Activated naive CD4-positive, alpha-beta T cell treated with anti-CD3 and anti-CD28 coated beads, Interleukin-2, amount 50 U/mL, for 72 hours (primary cell): ENCODE data around the gene GLIS1. TPM values are rescaled to one million over a fixed set of nuclear protein-coding genes. Genes with fewer than 3 reads are reported as not detected.

Experiments
- ATAC-seq, 2 donors: fragments of 150-1000 bp; cut with Tn5 transposase; 2 replicates each; pipeline ENCODE4 v1.10.0; 2021; ENCODE audit warnings: mild to moderate bottlenecking in 2 of 2, moderate library complexity in 2 of 2
- DNase-seq, 2 donors: peaks; one replicate each; pipeline ENCODE4 v3.0.0; 2021 to 2022; ENCODE audit warnings: low spot score in 2 of 2
- H3K27ac Mint-ChIP-seq, 2 donors: one replicate each; pipeline ENCODE4 v1.8.0; 2022; ENCODE audit warnings: mild to moderate bottlenecking in 2 of 2, mixed read lengths in 2 of 2
- H3K36me3 Mint-ChIP-seq, 2 donors: one replicate each; pipeline ENCODE4 v1.8.0; 2022; ENCODE audit warnings: mixed read lengths in 2 of 2
- H3K9me3 Mint-ChIP-seq, 2 donors: one replicate each; pipeline ENCODE4 v1.8.0; 2022; ENCODE audit warnings: mixed read lengths in 2 of 2
- total RNA-seq, 2 donors: library from RNA; stranded (reverse); gene quantifications; one replicate each; pipeline ENCODE4 v1.2.3, GENCODE V29; 2022

GLIS1 gene
- total RNA-seq, 2 donors from 2014 or later = not detected

GRCh38 chr1:53585565-53585964 is 153.4 kb downstream of the GLIS1 start:
- DNase-seq (no peak), ATAC-seq (no peak)
- no peaks in the 10 kb centered on the region for H3K36me3 Mint-ChIP-seq
- H3K27ac Mint-ChIP-seq = no peak overlapping the region
- H3K9me3 Mint-ChIP-seq = no peaks in the 10 kb centered on the region

GRCh38 chr1:53585129-53585528 is 153.8 kb downstream of the GLIS1 start:
- Mint-ChIP-seq H3K27ac (no peak overlapping the region), H3K9me3 (no peaks in the 10 kb centered on the region), H3K36me3 (no peaks in the 10 kb centered on the region)
- DNase-seq (peak in 1 of 2 donors; percentile 14), ATAC-seq (peak; percentile 74 to 76)

GRCh38 chr1:53584777-53585107 is 154.2 kb downstream of the GLIS1 start:
- no peak for DNase-seq
- no peak overlapping the region for H3K27ac Mint-ChIP-seq
- no peaks in the 10 kb centered on the region for H3K9me3 Mint-ChIP-seq
- no peak for ATAC-seq
- no peaks in the 10 kb centered on the region for H3K36me3 Mint-ChIP-seq

GRCh38 chr1:53583868-53584776 is 154.8 kb downstream of the GLIS1 start:
- ATAC-seq (no peak), DNase-seq (peak in 1 of 2 donors; percentile 26)
- Mint-ChIP-seq H3K9me3 (no peaks in the 10 kb centered on the region), H3K27ac (no peak overlapping the region), H3K36me3 (no peaks in the 10 kb centered on the region)

GRCh38 chr1:53583021-53583867 is 155.7 kb downstream of the GLIS1 start:
- ATAC-seq (no peak), DNase-seq (peak in 1 of 2 donors; percentile 44)
- Mint-ChIP-seq H3K36me3 (no peaks in the 10 kb centered on the region), H3K27ac (no peak overlapping the region), H3K9me3 (no peaks in the 10 kb centered on the region)

- ATAC-seq = peak in 1 of 2 donors; percentile 53
- no peak for DNase-seq
Observed at GRCh38 chr1:53582211-53583020, 156.5 kb downstream of the GLIS1 start.

GRCh38 chr1:53581476-53581875 is 157.5 kb downstream of the GLIS1 start:
- Mint-ChIP-seq H3K27ac (no peak overlapping the region), H3K9me3 (no peaks in the 10 kb centered on the region), H3K36me3 (no peaks in the 10 kb centered on the region)
- DNase-seq (no peak), ATAC-seq (no peak)

More at GRCh38 chr1:53582211-53583020, 156.5 kb downstream of the GLIS1 start:
- H3K27ac Mint-ChIP-seq = no peak overlapping the region
- no peaks in the 10 kb centered on the region for H3K9me3 Mint-ChIP-seq
- H3K36me3 Mint-ChIP-seq = no peaks in the 10 kb centered on the region

- no peaks in the 10 kb centered on the region for H3K36me3 Mint-ChIP-seq
- no peak overlapping the region for H3K27ac Mint-ChIP-seq
- H3K9me3 Mint-ChIP-seq = no peaks in the 10 kb centered on the region
- DNase-seq (no peak), ATAC-seq (no peak)
Observed at GRCh38 chr1:53580739-53581475, 158.1 kb downstream of the GLIS1 start.

GRCh38 chr1:53580009-53580400 is 159.0 kb downstream of the GLIS1 start:
- Mint-ChIP-seq H3K9me3 (no peaks in the 10 kb centered on the region), H3K36me3 (no peaks in the 10 kb centered on the region), H3K27ac (no peak overlapping the region)
- no peak for ATAC-seq
- peak in 1 of 2 donors; percentile 45 for DNase-seq

- DNase-seq (peak in 1 of 2 donors; percentile 48), ATAC-seq (no peak)
- no peak overlapping the region for H3K27ac Mint-ChIP-seq
- H3K36me3 Mint-ChIP-seq = no peaks in the 10 kb centered on the region
- H3K9me3 Mint-ChIP-seq = no peaks in the 10 kb centered on the region
Observed at GRCh38 chr1:53579221-53580008, 159.5 kb downstream of the GLIS1 start.

- H3K9me3 Mint-ChIP-seq = no peaks in the 10 kb centered on the region
- no peak for ATAC-seq
- DNase-seq = peak in 1 of 2 donors; percentile 16
- H3K27ac Mint-ChIP-seq = no peak overlapping the region
- H3K36me3 Mint-ChIP-seq = no peaks in the 10 kb centered on the region
Observed at GRCh38 chr1:53578358-53578757, 160.6 kb downstream of the GLIS1 start.

- Mint-ChIP-seq H3K36me3 (no peaks in the 10 kb centered on the region), H3K9me3 (no peaks in the 10 kb centered on the region), H3K27ac (no peak overlapping the region)
- ATAC-seq = no peak
- DNase-seq = peak in 1 of 2 donors; percentile 31
Observed at GRCh38 chr1:53577761-53578100, 161.2 kb downstream of the GLIS1 start.

GRCh38 chr1:53576866-53577760 is 161.9 kb downstream of the GLIS1 start:
- Mint-ChIP-seq H3K9me3 (no peaks in the 10 kb centered on the region), H3K27ac (peak overlapping the region; percentile 37 to 65), H3K36me3 (no peaks in the 10 kb centered on the region)
- ATAC-seq (no peak), DNase-seq (peak in 1 of 2 donors; percentile 30)

- ATAC-seq (no peak), DNase-seq (peak in 1 of 2 donors; percentile 44)
- Mint-ChIP-seq H3K27ac (peak overlapping the region in 1 of 2 donors; percentile 37), H3K9me3 (no peaks in the 10 kb centered on the region), H3K36me3 (no peaks in the 10 kb centered on the region)
Observed at GRCh38 chr1:53576381-53576801, 162.6 kb downstream of the GLIS1 start.
